ENCODE measurements around the gene ELFN1. TPM values are rescaled to one million over a fixed set of nuclear protein-coding genes. Genes with fewer than 3 reads are reported as not detected.

Gene ELFN1
- total RNA-seq, 1 experiment from 2014 or later: 0.69 TPM

DNA sequence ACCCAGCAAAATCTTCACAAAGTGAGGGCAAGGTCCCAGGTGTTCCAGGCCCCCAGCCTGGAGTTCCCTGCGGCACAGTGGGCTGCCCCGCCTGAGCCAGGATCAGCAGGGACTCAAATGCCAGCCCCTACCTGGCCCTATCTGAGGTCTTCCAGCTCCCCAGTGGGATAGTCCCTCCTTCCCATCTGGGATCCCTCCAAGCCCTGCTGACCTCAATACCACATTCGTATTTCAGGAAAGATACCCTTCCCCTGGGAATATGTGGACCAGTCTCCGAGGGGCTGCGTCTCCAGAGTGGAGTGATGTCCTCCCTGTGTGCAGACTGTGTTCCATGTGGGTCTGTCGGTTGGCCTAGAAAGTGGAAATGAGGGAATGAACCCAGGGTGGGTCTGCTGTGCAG, 40.9 kb downstream of the ELFN1 start:
- H3K4me2 ChIP-seq (ENCODE audit: low read length): no peak overlapping the region
- H3K36me3 ChIP-seq (ENCODE audit: low read depth, low read length): no peaks in the 10 kb centered on the region
- no peak overlapping the region for H3K27ac ChIP-seq (ENCODE audit: low read length)
- no peaks in the 10 kb centered on the region for H4K20me1 ChIP-seq (ENCODE audit: low read length)
- no peaks in the 10 kb centered on the region for H3F3A ChIP-seq (ENCODE audit: low read length, unreplicated experiment)
- H3K4me3 ChIP-seq (ENCODE audit: low read length): no peak overlapping the region
- H3K9me3 ChIP-seq (ENCODE audit: low read length): no peaks in the 10 kb centered on the region
- intact Hi-C loops (cut with micrococcal nuclease): no loop called here
- no peaks in the 10 kb centered on the region for H3K9me2 ChIP-seq (replicated peaks; ENCODE audit: low read length)
- TF ChIP-seq EZH2phosphoT487 (IDR thresholded peaks at IDR 0.05; ENCODE audit: borderline replicate concordance, low read length) (no peak), EZH2 (IDR thresholded peaks at IDR 0.05; ENCODE audit: low read length, unreplicated experiment) (no peak)
- TF ChIP-seq, protein P1, sequence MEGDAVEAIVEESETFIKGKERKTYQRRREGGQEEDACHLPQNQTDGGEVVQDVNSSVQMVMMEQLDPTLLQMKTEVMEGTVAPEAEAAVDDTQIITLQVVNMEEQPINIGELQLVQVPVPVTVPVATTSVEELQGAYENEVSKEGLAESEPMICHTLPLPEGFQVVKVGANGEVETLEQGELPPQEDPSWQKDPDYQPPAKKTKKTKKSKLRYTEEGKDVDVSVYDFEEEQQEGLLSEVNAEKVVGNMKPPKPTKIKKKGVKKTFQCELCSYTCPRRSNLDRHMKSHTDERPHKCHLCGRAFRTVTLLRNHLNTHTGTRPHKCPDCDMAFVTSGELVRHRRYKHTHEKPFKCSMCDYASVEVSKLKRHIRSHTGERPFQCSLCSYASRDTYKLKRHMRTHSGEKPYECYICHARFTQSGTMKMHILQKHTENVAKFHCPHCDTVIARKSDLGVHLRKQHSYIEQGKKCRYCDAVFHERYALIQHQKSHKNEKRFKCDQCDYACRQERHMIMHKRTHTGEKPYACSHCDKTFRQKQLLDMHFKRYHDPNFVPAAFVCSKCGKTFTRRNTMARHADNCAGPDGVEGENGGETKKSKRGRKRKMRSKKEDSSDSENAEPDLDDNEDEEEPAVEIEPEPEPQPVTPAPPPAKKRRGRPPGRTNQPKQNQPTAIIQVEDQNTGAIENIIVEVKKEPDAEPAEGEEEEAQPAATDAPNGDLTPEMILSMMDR (conservative IDR thresholded peaks at IDR 0.05; ENCODE audit: low read depth, low read length): no peak
- DNase-seq (no peak), ATAC-seq (no peak)
- H2AFZ ChIP-seq (ENCODE audit: low read length): no peak overlapping the region
- BruUV-seq (replicated peaks): no TSS peak
- no peak overlapping the region for H3K9ac ChIP-seq (ENCODE audit: low read length)
- H3K27me3 ChIP-seq (ENCODE audit: low read length): peaks cover 5% of the 10 kb centered on the region; the same call in 1 of the 2 replicates
- H3K79me2 ChIP-seq (ENCODE audit: low read length): no peaks in the 10 kb centered on the region
- H3K4me1 ChIP-seq (ENCODE audit: insufficient read depth, low read length): peaks cover 9% of the 10 kb centered on the region
- ChIA-PET POLR2A (ENCODE audit: unreplicated experiment) (no interaction called here), CTCF (no interaction called here)

DNA sequence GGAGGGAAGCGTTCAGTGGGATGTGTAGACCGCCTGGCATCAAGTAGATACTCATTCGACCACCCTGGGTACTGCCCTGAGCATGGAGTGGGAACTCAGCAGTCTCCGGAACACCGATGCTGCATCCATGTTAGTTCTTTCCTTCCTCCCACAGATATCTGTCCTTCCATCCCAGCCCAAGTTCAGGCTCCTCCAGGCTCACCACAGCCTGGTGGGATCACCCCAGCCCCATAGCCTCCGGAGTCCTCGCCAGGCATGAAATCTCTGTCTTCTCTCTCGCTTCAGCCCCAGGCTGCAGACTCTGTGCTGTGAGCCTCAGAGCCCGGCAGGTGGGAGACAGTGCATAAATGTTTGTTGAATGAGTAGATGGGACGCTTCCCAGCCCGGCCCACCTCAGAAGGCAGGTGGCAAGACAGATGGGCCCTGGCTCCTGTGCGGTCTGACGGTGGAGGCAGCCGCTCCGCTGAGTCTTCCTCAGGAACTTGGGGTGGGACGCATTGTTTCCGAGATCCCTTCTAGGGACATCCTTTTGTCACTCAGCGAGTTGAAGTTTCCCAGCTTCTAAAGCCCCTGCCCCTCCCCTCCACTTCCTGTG, 42.9 kb downstream of the ELFN1 start:
- Histone ChIP-seq H3K9ac (ENCODE audit: low read length) (no peak overlapping the region), H3F3A (ENCODE audit: low read length, unreplicated experiment) (no peaks in the 10 kb centered on the region), H3K4me2 (ENCODE audit: low read length) (no peak overlapping the region), H3K9me3 (ENCODE audit: low read length) (no peaks in the 10 kb centered on the region), H4K20me1 (ENCODE audit: low read length) (no peaks in the 10 kb centered on the region), H3K4me1 (ENCODE audit: insufficient read depth, low read length) (peaks cover 26% of the 10 kb centered on the region), H3K4me3 (ENCODE audit: low read length) (no peak overlapping the region), H2AFZ (ENCODE audit: low read length) (no peak overlapping the region), H3K79me2 (ENCODE audit: low read length) (no peaks in the 10 kb centered on the region), H3K36me3 (ENCODE audit: low read depth, low read length) (no peaks in the 10 kb centered on the region), H3K27me3 (ENCODE audit: low read length) (peaks cover 5% of the 10 kb centered on the region; the same call in 1 of the 2 replicates), H3K9me2 (replicated peaks; ENCODE audit: low read length) (no peaks in the 10 kb centered on the region), H3K27ac (ENCODE audit: low read length) (no peak overlapping the region)
- CTCF ChIA-PET: no interaction called here
- TF ChIP-seq, protein P1 (conservative IDR thresholded peaks at IDR 0.05; ENCODE audit: low read depth, low read length): no peak
- TF ChIP-seq EZH2phosphoT487 (IDR thresholded peaks at IDR 0.05; ENCODE audit: borderline replicate concordance, low read length) (no peak), EZH2 (IDR thresholded peaks at IDR 0.05; ENCODE audit: low read length, unreplicated experiment) (no peak)
- ATAC-seq (no peak), DNase-seq (no peak)
- POLR2A ChIA-PET (ENCODE audit: unreplicated experiment): no interaction called here
- intact Hi-C loops (cut with micrococcal nuclease): no loop called here
- BruUV-seq (replicated peaks): no TSS peak
